ENCODE measurements around the gene TMEM101.
"Not testable (repeated sequence)": the region's sequence is repeated elsewhere in the genome, so short reads cannot be mapped to it uniquely, and the experiment has no call there.

The TMEM101 gene

GRCh38 chr17:44037471-44037870 lies 22.7 kb upstream of the TMEM101 start:
- Histone ChIP-seq H3K27ac (ENCODE audit: extremely low read depth, low read depth, low read length) (no peak overlapping the region), H3K4me3 (ENCODE audit: low read depth, low read length) (no peak overlapping the region), H3K9me3 (ENCODE audit: control insufficient read depth, insufficient read depth, low read depth, low read length) (no peaks in the 10 kb centered on the region), H3K36me3 (ENCODE audit: control insufficient read depth in 2 of 2, insufficient read depth in 1 of 2, low read length in 2 of 2) (peaks cover 56 to 60% of the 10 kb centered on the region in 2 experiments), H3K4me1 (ENCODE audit: control insufficient read depth, insufficient read depth, low read length) (peaks cover 7% of the 10 kb centered on the region)
- CTCF ChIA-PET, result no interaction called here
- POLR2A ChIA-PET, result no interaction called here
- no peak for TF ChIP-seq ZNF776 (tag by site-specific recombination; IDR thresholded peaks at IDR 0.05; ENCODE audit: borderline replicate concordance)
- TF ChIP-seq TSHZ1 (tag by site-specific recombination; IDR thresholded peaks at IDR 0.05; ENCODE audit: borderline replicate concordance), result no peak
- TF ChIP-seq KLF7 (tag by site-specific recombination; IDR thresholded peaks at IDR 0.05; ENCODE audit: borderline replicate concordance), result no peak
- no peak for TF ChIP-seq ZNF274 (IDR thresholded peaks at IDR 0.05; ENCODE audit: low read length)
- no peak for TF ChIP-seq ZNF274 (tag by site-specific recombination; IDR thresholded peaks at IDR 0.05; ENCODE audit: borderline replicate concordance)
- no peak for TF ChIP-seq ZBTB1 (tag by site-specific recombination; IDR thresholded peaks at IDR 0.05)
- TF ChIP-seq ZNF791 (tag by site-specific recombination; IDR thresholded peaks at IDR 0.05), result no peak
- TF ChIP-seq ZNF830 (tag by site-specific recombination; IDR thresholded peaks at IDR 0.05; ENCODE audit: low read depth), result no peak
- TF ChIP-seq ZNF2 (tag by site-specific recombination; IDR thresholded peaks at IDR 0.05), result no peak
- no peak for TF ChIP-seq REST (tag by site-specific recombination; IDR thresholded peaks at IDR 0.05)
- TF ChIP-seq, protein P1, sequence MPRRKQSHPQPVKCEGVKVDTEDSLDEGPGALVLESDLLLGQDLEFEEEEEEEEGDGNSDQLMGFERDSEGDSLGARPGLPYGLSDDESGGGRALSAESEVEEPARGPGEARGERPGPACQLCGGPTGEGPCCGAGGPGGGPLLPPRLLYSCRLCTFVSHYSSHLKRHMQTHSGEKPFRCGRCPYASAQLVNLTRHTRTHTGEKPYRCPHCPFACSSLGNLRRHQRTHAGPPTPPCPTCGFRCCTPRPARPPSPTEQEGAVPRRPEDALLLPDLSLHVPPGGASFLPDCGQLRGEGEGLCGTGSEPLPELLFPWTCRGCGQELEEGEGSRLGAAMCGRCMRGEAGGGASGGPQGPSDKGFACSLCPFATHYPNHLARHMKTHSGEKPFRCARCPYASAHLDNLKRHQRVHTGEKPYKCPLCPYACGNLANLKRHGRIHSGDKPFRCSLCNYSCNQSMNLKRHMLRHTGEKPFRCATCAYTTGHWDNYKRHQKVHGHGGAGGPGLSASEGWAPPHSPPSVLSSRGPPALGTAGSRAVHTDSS (tag by site-specific recombination; IDR thresholded peaks at IDR 0.05), result no peak
- TF ChIP-seq ZNF148 (tag by site-specific recombination; IDR thresholded peaks at IDR 0.05; ENCODE audit: borderline replicate concordance), result no peak
- TF ChIP-seq ZNF335 (tag by site-specific recombination; conservative IDR thresholded peaks at IDR 0.05), result no peak
- TF ChIP-seq ZNF138 (tag by site-specific recombination; IDR thresholded peaks at IDR 0.05; ENCODE audit: borderline replicate concordance), result no peak
- no peak for TF ChIP-seq FEZF1 (tag by site-specific recombination; IDR thresholded peaks at IDR 0.05)
- TF ChIP-seq ZNF26 (tag by site-specific recombination; IDR thresholded peaks at IDR 0.05), result no peak

- H3K27ac ChIP-seq (ENCODE audit: extremely low read depth, low read depth, low read length); H3K4me3 ChIP-seq (ENCODE audit: low read depth, low read length); CTCF ChIA-PET; H3K9me3 ChIP-seq (ENCODE audit: control insufficient read depth, insufficient read depth, low read depth, low read length); H3K4me1 ChIP-seq (ENCODE audit: control insufficient read depth, insufficient read depth, low read length); POLR2A ChIA-PET: not testable (repeated sequence)
- peaks cover 67 to 74% of the 10 kb centered on the region in 2 experiments for H3K36me3 ChIP-seq (ENCODE audit: control insufficient read depth in 2 of 2, insufficient read depth in 1 of 2, low read length in 2 of 2)
Measured at GRCh38 chr17:44034688-44035087, 19.9 kb upstream of the TMEM101 start.
